ENCODE measurements around the gene CHMP2B.

CHMP2B gene

DNA sequence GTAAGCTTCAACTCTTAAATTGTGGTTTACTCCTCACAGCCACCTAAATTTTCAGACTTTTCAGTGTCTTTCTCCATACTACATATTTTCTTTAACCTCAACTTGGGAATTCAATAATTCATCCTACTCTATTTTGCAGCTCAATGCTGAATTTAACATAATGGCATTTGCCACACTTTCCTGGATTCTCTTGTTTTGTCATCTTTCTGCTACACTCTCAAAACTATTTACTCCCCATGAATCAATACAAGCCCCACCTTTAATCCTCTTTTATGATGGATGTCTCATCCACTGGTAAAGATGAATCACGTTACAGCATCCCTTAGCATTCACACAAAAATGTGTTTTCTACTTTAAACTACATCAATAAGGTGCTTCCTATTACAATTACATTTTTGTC lies 19.6 kb upstream of the CHMP2B start:
- no peaks in the 10 kb centered on the region for H3K9me3 ChIP-seq (ENCODE audit: insufficient read depth, low read length)
- H3K4me1 ChIP-seq (ENCODE audit: low read length) = no peaks in the 10 kb centered on the region
- no peak overlapping the region for H3K4me2 ChIP-seq (ENCODE audit: low read length)
- no peak overlapping the region for H3K9ac ChIP-seq (ENCODE audit: low read length)
- no peak overlapping the region for H3K4me3 ChIP-seq (ENCODE audit: low read length)
- TF ChIP-seq EZH2phosphoT487 (IDR thresholded peaks at IDR 0.05; ENCODE audit: low read depth) = no peak
- TF ChIP-seq, protein P1, sequence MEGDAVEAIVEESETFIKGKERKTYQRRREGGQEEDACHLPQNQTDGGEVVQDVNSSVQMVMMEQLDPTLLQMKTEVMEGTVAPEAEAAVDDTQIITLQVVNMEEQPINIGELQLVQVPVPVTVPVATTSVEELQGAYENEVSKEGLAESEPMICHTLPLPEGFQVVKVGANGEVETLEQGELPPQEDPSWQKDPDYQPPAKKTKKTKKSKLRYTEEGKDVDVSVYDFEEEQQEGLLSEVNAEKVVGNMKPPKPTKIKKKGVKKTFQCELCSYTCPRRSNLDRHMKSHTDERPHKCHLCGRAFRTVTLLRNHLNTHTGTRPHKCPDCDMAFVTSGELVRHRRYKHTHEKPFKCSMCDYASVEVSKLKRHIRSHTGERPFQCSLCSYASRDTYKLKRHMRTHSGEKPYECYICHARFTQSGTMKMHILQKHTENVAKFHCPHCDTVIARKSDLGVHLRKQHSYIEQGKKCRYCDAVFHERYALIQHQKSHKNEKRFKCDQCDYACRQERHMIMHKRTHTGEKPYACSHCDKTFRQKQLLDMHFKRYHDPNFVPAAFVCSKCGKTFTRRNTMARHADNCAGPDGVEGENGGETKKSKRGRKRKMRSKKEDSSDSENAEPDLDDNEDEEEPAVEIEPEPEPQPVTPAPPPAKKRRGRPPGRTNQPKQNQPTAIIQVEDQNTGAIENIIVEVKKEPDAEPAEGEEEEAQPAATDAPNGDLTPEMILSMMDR (IDR thresholded peaks at IDR 0.05; ENCODE audit: low read depth, low read length) = no peak
- no peaks in the 10 kb centered on the region for H3K27me3 ChIP-seq (ENCODE audit: low read depth, low read length)
- H4K20me1 ChIP-seq (ENCODE audit: insufficient read depth, low read length) = no peaks in the 10 kb centered on the region
- no peaks in the 10 kb centered on the region for H3K36me3 ChIP-seq (replicated peaks; ENCODE audit: low read depth, low read length)
- H3K27ac ChIP-seq (ENCODE audit: low read length) = no peak overlapping the region
- H3K79me2 ChIP-seq (ENCODE audit: low read length) = no peaks in the 10 kb centered on the region
- no peak overlapping the region for H2AFZ ChIP-seq (ENCODE audit: low read depth, low read length)

DNA sequence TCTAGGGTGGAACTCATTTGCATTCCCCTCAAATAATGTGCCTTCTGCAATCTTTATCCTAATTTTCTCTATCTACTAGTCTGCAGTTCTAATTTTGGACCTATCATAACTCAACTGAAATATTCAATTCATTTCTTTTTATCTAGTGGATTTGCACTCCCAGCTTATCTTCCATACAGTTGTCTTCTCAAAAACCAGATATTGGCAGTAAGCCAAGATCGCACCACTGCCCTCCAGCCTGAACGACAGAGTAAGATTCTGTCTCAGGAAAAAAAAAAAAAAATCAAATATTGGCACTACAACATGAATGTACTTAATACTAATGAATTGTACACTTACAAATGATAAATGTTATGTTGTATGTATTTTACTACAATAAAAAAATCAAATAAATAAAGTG lies 18.0 kb upstream of the CHMP2B start:
- Histone ChIP-seq H3K4me3 (ENCODE audit: low read length) (no peak overlapping the region), H4K20me1 (ENCODE audit: insufficient read depth, low read length) (no peaks in the 10 kb centered on the region), H2AFZ (ENCODE audit: low read depth, low read length) (no peak overlapping the region), H3K9me3 (ENCODE audit: insufficient read depth, low read length) (no peaks in the 10 kb centered on the region), H3K9ac (ENCODE audit: low read length) (no peak overlapping the region), H3K36me3 (replicated peaks; ENCODE audit: low read depth, low read length) (no peaks in the 10 kb centered on the region), H3K79me2 (ENCODE audit: low read length) (no peaks in the 10 kb centered on the region), H3K4me2 (ENCODE audit: low read length) (no peak overlapping the region), H3K27ac (ENCODE audit: low read length) (no peak overlapping the region), H3K4me1 (ENCODE audit: low read length) (no peaks in the 10 kb centered on the region), H3K27me3 (ENCODE audit: low read depth, low read length) (no peaks in the 10 kb centered on the region)
- TF ChIP-seq, protein P1 (IDR thresholded peaks at IDR 0.05; ENCODE audit: low read depth, low read length) = no peak
- no peak for TF ChIP-seq EZH2phosphoT487 (IDR thresholded peaks at IDR 0.05; ENCODE audit: low read depth)

DNA sequence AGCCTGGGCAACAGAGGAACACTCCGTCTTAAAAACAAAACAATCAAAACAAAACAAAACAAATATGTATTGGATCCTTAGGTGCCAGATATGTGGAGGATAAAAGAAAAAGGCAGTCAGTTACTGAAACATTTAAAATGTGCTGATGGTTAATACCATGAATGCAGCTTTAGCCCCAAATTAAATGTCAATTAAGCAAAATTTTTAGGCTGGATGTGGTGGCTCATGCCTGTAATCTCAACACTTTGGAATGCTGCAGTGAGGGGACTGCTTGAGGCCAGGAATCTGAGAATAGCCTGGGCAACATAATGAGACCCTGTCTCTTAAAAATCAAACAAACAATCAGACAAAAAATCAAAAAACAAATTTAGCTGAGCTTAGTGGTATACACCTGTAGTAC lies 8.5 kb upstream of the CHMP2B start:
- no peak for TF ChIP-seq EZH2phosphoT487 (IDR thresholded peaks at IDR 0.05; ENCODE audit: low read depth)
- TF ChIP-seq, protein P1 (IDR thresholded peaks at IDR 0.05; ENCODE audit: low read depth, low read length) = no peak

DNA sequence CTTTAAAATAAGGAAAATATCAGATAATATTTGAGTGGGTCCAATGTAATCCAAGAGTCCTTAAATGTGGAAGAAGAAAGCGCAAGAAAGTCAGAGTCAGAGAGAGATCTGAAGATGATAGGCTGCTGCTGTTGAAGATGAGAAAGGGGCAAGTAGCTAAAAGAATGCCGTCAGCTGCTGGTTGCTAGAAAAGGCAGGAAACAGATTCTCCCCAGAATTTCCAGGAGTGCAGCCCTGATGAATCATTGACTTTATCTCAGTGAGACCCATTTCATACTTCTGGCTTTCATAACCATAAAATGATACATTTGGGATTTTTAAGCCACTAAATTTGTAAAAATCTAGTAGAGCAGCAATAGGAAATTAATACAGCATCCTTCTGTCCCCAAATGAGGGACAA lies 7.5 kb upstream of the CHMP2B start:
- no peaks in the 10 kb centered on the region for H3K4me1 ChIP-seq (ENCODE audit: low read length)
- no peaks in the 10 kb centered on the region for H3K36me3 ChIP-seq (replicated peaks; ENCODE audit: low read depth, low read length)
- H3K27me3 ChIP-seq (ENCODE audit: low read depth, low read length) = no peaks in the 10 kb centered on the region
- TF ChIP-seq EZH2phosphoT487 (IDR thresholded peaks at IDR 0.05; ENCODE audit: low read depth) = no peak
- TF ChIP-seq, protein P1 (IDR thresholded peaks at IDR 0.05; ENCODE audit: low read depth, low read length) = no peak
- no peak overlapping the region for H3K9ac ChIP-seq (ENCODE audit: low read length)
- H3K4me2 ChIP-seq (ENCODE audit: low read length) = no peak overlapping the region
- no peaks in the 10 kb centered on the region for H3K79me2 ChIP-seq (ENCODE audit: low read length)
- no peak overlapping the region for H3K27ac ChIP-seq (ENCODE audit: low read length)
- no peak overlapping the region for H3K4me3 ChIP-seq (ENCODE audit: low read length)
- H2AFZ ChIP-seq (ENCODE audit: low read depth, low read length) = no peak overlapping the region
- H3K9me3 ChIP-seq (ENCODE audit: insufficient read depth, low read length) = peaks cover 4% of the 10 kb centered on the region; the same call in 1 of the 2 replicates
- H4K20me1 ChIP-seq (ENCODE audit: insufficient read depth, low read length) = no peaks in the 10 kb centered on the region

More for the DNA sequence above, 8.5 kb upstream of the CHMP2B start:
- Histone ChIP-seq H3K79me2 (ENCODE audit: low read length) (no peaks in the 10 kb centered on the region), H2AFZ (ENCODE audit: low read depth, low read length) (no peak overlapping the region), H3K9me3 (ENCODE audit: insufficient read depth, low read length) (peaks cover 4% of the 10 kb centered on the region; the same call in 1 of the 2 replicates), H3K27ac (ENCODE audit: low read length) (no peak overlapping the region), H3K27me3 (ENCODE audit: low read depth, low read length) (no peaks in the 10 kb centered on the region), H3K36me3 (replicated peaks; ENCODE audit: low read depth, low read length) (no peaks in the 10 kb centered on the region), H3K9ac (ENCODE audit: low read length) (no peak overlapping the region), H3K4me2 (ENCODE audit: low read length) (no peak overlapping the region), H3K4me1 (ENCODE audit: low read length) (no peaks in the 10 kb centered on the region), H4K20me1 (ENCODE audit: insufficient read depth, low read length) (no peaks in the 10 kb centered on the region), H3K4me3 (ENCODE audit: low read length) (no peak overlapping the region)

Data from OCI-LY3 (cell line).